Measurements from ENCODE around the gene CTXND1.

The CTXND1 gene

GRCh38 chr15:80210611-80211573, 41.1 kb downstream of the CTXND1 start:
- DNase-seq (ENCODE audit: low read depth in 2 of 2, low spot score in 1 of 2), result no peak

DNA sequence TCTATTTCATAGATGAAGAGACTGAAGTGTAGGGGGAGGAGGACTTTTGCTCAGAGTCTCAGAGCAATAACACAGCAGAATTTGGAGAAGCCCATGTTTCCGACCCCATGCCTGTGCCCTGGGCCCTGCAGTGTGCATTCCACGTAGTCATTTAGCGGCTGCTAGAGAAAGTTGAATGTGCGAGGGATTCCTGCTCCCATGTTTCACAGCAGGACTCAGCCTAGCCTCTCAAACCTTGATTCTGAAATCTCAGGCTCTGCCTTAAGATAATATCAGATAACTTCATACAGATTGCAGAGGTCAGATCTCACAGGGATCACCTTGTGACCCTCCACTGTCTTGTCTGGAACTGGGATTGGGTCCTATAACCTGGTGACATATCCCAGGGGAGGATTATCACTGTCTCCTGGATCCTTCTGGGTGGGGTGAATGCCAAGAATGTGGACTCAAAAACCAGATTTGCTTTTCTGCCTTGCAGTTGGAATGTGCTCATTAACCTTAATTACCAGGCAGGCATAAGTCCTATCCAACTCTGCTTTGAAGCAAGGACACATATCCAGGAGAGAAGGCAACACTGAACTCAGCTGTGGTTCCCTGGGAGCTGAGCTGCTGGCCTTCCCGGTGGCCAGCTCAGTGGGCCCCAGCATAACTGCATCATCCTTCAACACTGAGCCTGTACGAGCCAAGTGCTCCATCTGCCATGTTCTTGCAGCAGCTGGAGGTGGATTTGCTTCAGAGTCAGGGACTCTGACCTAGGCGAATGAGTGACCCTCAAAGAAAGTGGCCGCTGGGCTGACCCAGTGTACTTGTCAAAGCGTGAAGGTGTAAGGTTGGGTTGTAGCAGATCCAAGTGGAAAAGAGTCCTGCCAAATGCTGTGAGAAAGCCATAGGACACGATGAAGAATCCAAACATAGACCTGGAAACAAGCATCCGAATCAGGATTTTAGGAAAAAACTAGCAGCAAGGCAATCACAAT, 43.0 kb downstream of the CTXND1 start:
- no peak for DNase-seq (ENCODE audit: low read depth in 2 of 2, low spot score in 1 of 2)

GRCh38 chr15:80207887-80208286, 44.1 kb downstream of the CTXND1 start:
- no peak for DNase-seq (ENCODE audit: low read depth in 2 of 2, low spot score in 1 of 2)

GRCh38 chr15:80204231-80204630, 47.8 kb downstream of the CTXND1 start:
- DNase-seq (ENCODE audit: low read depth in 2 of 2, low spot score in 1 of 2), result no peak

GRCh38 chr15:80203361-80203885, 48.6 kb downstream of the CTXND1 start:
- DNase-seq (ENCODE audit: low read depth in 2 of 2, low spot score in 1 of 2), result no peak

DNA sequence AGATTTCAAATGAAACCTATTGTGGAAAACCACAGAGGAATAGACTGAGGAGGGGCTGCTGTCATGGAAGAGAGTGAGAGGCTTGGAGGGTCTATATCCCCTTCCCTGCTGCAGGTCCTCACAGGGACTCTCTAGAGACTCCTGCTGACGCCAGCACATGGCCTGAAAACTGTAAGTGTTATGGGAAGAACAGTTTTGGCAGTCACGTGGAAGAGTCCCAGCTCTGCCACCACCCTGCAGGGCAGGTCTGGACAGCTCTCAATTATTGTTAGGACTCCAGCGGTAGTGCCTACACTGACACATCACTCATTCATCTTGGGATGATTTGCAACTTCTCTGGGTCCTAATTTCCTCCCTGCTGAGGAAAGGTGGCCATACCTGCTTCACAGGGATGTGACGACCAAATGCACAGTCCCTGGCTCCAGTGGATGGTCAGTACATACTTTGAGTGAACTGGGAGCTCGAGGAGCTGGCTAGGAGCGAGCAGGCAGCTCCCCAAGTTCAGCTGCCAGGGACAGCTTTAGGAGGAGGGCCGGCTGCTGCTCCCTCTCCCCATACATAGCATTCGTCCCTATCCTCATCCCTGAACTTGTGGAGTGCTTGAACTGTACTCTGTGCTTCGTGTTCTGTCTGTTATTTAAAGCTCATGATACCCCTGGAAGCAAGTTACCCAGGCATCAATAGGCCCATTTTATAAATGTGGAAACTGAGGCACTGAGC, 49.2 kb downstream of the CTXND1 start:
- DNase-seq (ENCODE audit: low read depth in 2 of 2, low spot score in 1 of 2), result no peak

DNA sequence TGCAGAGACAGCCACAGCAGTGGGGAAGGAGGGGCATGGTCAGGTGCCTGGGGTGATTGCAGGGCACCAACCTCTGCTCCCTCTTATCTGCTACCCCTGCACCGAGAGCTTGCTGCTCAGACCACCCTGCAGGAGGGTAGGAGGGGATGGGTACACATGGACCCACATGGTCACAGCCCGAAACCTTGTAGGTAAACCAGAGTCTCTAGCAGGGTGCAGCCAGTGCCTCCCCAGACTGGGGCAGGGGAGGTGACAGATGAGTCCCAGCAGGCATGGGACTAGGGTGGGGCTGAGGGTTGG, 50.0 kb downstream of the CTXND1 start:
- DNase-seq (ENCODE audit: low read depth in 2 of 2, low spot score in 1 of 2), result no peak

DNA sequence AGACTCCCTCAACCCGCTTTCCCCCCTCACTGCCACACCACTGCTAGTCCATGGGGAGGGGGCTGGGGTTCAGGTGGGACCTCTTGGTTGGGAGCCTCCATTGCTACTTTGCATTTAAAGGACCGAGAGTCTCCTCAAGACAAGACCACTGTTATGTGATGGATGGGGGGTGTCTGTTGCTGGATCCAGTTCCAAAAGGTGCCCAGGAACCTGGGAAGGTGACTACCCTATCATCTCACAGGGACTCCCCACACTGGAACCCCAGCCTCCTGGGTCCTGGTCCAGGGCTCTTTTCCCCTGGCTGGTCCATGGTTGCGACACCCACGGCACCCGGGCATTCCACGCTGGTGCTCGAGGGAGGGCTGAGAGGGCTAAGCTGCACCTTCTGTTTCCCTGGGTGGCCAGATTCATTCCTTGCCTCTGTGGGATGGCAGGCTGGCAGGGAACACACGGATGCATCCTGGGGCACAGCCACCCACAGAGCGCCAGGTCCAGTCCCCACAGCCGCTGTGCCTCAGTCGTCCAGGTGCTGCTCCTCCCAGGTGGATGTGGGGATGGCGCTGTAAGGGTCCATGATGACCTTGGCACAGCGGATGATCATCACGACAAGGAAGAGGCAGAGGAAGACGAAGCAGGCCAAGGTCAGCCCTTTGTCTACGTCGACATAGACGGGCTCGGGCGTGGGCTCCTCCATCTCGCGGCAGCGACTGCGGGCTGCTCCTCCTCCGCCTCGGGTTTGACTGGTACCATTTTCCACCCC, 50.6 kb downstream of the CTXND1 start:
- no peak for DNase-seq (ENCODE audit: low read depth in 2 of 2, low spot score in 1 of 2)

DNA sequence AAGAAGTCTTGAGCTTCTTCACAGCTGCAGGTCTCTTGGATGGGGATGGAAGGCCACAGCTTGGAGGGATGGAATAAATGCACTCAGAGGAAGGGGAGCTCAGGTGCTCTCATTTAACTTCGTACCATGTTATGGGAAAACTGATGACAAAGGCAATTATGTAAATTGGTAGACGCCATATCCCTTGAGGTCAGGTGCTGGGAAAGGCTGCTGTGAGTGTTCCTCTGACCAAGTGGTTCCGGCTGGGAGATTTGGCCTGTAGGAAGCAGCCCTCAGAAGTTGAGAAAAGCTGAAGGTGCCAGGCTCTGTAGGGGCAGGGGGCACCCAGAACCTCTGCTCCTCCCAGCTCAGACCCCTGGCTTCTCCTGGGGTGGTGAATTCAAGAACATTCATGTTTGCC, 52.1 kb downstream of the CTXND1 start:
- no peak for DNase-seq (ENCODE audit: low read depth in 2 of 2, low spot score in 1 of 2)

GRCh38 chr15:80199366-80199765, 52.6 kb downstream of the CTXND1 start:
- DNase-seq (ENCODE audit: low read depth in 2 of 2, low spot score in 1 of 2), result no peak

DNA sequence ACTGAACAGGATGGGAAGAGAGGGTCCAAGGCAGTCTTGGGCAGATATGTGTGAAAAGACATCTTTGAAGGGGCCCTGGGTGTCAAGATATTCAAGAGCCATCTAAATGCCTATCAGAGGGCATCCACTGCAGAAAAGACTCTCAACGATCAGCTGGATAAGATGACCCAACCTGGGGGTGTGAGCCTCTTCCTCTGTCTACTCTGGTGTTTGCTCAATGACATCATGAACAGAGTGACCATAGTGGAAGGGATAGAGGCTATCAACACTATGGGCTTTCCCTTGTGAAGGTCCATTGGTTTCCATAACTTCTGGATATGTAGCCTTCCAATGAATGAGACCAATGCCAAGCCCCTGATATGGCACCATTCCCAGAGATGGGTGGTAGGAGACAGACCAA, 57.1 kb downstream of the CTXND1 start:
- no peak for DNase-seq (ENCODE audit: low read depth in 2 of 2, low spot score in 1 of 2)

GRCh38 chr15:80194186-80194585, 57.8 kb downstream of the CTXND1 start:
- DNase-seq (ENCODE audit: low read depth in 2 of 2, low spot score in 1 of 2), result no peak

GRCh38 chr15:80191897-80192595, 60.0 kb downstream of the CTXND1 start:
- no peak for DNase-seq (ENCODE audit: low read depth in 2 of 2, low spot score in 1 of 2)

DNA sequence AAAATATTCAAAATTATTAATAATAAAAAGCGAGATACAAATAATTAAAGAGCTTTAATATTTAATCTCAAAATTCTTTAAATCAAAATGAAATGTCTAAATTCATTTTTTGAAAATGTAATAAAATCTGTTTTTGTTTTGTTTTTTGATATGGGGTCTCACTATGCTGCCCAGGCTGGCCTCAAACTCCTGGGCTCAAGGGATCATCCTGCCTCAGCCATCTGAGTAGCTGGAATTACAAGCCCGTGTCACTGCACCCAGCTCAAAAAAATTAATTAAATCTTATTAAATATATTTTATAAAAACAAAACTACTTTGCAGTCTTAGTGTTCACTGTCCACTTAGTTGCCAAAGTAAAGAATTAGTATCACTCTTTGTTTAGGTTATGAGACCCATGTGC, 60.8 kb downstream of the CTXND1 start:
- DNase-seq (ENCODE audit: low read depth in 2 of 2, low spot score in 1 of 2), result no peak

GRCh38 chr15:80188251-80188650, 63.8 kb downstream of the CTXND1 start:
- no peak for DNase-seq (ENCODE audit: low read depth in 2 of 2, low spot score in 1 of 2)

- DNase-seq (ENCODE audit: low read depth in 2 of 2, low spot score in 1 of 2), result no peak
Observed at GRCh38 chr15:80186597-80186996, 65.4 kb downstream of the CTXND1 start.

- no peak for DNase-seq (ENCODE audit: low read depth in 2 of 2, low spot score in 1 of 2)
Observed at GRCh38 chr15:80186066-80186465, 65.9 kb downstream of the CTXND1 start.

- no peak for DNase-seq (ENCODE audit: low read depth in 2 of 2, low spot score in 1 of 2)
Observed at GRCh38 chr15:80185152-80185551, 66.9 kb downstream of the CTXND1 start.

- no peak for DNase-seq (ENCODE audit: low read depth in 2 of 2, low spot score in 1 of 2)
Observed at GRCh38 chr15:80184554-80184953, 67.5 kb downstream of the CTXND1 start.

DNA sequence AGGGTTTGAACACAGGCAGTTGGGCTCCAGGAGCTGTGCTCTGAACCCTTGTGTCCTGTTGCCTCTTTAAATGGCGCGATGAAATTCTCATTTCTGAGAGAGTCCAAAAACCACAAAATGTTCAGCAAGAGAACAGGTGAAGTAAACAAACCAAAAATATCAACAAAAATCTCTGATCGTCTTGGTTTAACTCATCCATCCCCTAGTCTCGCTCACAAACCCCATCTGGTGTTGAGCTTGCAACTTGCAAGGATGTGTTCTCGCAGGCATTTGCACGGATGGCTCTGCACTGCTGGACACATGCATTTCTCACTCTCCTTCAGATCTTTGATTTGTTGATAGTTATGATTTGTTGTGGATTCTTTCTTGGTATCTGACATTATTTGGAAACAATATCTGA, 68.1 kb downstream of the CTXND1 start:
- DNase-seq (ENCODE audit: low read depth in 2 of 2, low spot score in 1 of 2), result no peak

Data from stimulated activated CD8-positive, alpha-beta memory T cell treated with anti-CD3 and anti-CD28 coated beads, Interleukin-4, amount 100 ng/mL, for 4 hours (primary cell).